Transverse colon (tissue), 4 donors: ENCODE data around the gene AMOTL2.

Experiments
- EP300 ChIP-seq: sonication (generic); formaldehyde crosslinking; IDR thresholded peaks from one replicate; pipeline ENCODE4 v1.6.1; 2017; ENCODE audit warnings: antibody characterized with exemption, low read depth
- POLR2A ChIP-seq: fragments of 450-650 bp; IDR thresholded peaks from one replicate; pipeline ENCODE4 v1.6.1; 2016; ENCODE audit warnings: antibody characterized with exemption, mild to moderate bottlenecking, moderate library complexity
- POLR2AphosphoS5 ChIP-seq, 3 donors: sonication (generic); formaldehyde crosslinking; IDR thresholded peaks; one replicate each; pipeline ENCODE4 v1.6.1; 2016; ENCODE audit warnings: antibody characterized with exemption in 3 of 3
- TF ChIP-seq, protein P1 (sequence below), 5 experiments: fragments of 200-600 bp in 3 of 5; fragments of 450-650 bp in 2 of 5; sonication (generic) in 3 of 5; IDR thresholded peaks; 1 replicate in 2 of 5; 2 replicates in 3 of 5; pipeline ENCODE4 v1.5.1; 2016 to 2017; ENCODE audit warnings: antibody characterized with exemption in 5 of 5, inconsistent platforms in 3 of 5, mild to moderate bottlenecking in 2 of 5, moderate library complexity in 1 of 5

DNA sequence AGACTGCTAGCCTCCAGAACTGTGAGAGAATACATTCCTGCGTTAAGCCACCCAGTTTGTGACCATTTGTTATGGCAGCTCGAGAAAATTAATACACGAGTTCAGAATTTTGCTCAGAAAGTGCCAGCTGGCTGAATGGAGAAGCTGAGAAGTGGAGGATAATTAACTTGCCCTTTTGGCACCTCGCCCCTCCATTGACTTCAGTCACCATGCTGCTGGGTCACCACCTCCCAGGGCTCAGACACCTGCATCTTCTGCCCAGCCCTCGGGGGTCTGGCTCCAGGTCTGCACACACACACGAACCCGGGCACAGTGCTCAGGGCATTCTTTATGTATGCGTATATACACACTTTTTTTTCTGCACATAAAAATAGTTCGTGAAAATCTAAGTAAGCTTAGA, 32.0 kb downstream of the AMOTL2 start:
- TF ChIP-seq, protein P1, sequence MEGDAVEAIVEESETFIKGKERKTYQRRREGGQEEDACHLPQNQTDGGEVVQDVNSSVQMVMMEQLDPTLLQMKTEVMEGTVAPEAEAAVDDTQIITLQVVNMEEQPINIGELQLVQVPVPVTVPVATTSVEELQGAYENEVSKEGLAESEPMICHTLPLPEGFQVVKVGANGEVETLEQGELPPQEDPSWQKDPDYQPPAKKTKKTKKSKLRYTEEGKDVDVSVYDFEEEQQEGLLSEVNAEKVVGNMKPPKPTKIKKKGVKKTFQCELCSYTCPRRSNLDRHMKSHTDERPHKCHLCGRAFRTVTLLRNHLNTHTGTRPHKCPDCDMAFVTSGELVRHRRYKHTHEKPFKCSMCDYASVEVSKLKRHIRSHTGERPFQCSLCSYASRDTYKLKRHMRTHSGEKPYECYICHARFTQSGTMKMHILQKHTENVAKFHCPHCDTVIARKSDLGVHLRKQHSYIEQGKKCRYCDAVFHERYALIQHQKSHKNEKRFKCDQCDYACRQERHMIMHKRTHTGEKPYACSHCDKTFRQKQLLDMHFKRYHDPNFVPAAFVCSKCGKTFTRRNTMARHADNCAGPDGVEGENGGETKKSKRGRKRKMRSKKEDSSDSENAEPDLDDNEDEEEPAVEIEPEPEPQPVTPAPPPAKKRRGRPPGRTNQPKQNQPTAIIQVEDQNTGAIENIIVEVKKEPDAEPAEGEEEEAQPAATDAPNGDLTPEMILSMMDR (IDR thresholded peaks at IDR 0.05) = no peak
- no peak for TF ChIP-seq EP300
- no peak for TF ChIP-seq POLR2A
- no peak for TF ChIP-seq POLR2AphosphoS5 (IDR thresholded peaks at IDR 0.05)
